ENCODE data around the gene MTUS2. TPM values are rescaled to one million over a fixed set of nuclear protein-coding genes. Genes with fewer than 3 reads are reported as not detected.
A peak's percentile ranks its signal among the peaks of the same experiment; 100 is the strongest.

Gene MTUS2
- total RNA-seq, 1 donor from 2014 or later = under 0.01 TPM

GRCh38 chr13:29501674-29502073 lies 681.5 kb downstream of the MTUS2 start:
- no peak for DNase-seq (ENCODE audit: low read depth, low spot score)

GRCh38 chr13:29502391-29503008 lies 682.4 kb downstream of the MTUS2 start:
- no peak for DNase-seq (ENCODE audit: low read depth, low spot score)

DNA sequence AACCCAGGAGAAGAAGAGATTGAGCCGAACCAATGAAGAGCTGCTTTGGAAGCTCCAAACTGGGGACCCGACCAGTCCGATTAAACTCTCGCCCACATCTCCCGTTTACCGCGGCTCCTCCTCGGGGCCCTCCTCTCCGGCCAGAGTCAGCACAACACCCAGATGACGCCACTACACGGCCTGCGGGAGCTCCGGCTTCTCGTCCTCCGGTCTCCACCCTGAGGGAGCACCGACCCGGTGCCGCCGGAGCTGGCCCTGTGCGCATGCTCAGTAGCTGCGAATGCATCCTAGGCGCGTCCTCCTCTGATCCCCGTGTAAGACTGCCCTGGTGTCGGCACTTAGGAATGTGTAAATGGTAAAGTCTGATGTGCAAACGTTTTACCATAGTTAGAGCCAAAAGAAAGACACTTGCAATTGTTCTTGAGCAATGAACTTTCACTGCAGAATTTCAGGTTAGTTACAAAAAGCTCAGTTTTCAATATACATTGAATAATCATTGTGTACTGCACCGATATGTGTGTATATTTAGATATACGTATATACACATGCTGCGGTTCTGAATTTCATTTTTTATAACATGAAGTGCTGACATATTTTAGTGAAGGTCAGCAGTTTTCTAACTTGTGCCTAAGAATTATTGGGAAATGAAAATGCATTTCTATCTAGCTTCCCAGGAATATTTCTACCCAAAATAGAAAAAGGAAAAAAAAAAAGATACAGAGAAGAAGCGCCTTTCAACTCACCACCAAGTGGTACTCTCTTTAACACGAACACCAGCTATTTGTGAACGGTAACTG lies 683.1 kb downstream of the MTUS2 start:
- DNase-seq (ENCODE audit: low read depth, low spot score) = no peak

DNA sequence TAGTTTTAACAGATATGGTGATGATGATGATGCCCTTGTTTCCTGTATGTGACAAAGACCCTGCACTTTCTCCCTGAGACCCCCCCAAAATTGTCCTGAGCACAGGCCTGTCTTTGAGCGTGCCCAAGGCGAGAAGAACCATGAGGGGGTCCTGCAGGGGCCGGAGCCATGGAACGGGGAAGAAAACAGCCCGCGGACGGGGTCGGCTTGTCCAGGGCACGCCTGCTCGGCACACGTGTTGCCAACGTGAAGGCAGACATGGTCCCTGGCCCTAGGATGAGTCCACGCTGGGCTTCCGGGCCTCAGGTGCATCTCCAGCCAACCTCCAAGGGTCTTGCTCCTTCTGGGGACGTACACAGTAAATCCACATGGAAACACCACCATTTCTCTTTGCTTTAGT lies 684.6 kb downstream of the MTUS2 start:
- no peak for DNase-seq (ENCODE audit: low read depth, low spot score)

- DNase-seq (ENCODE audit: low read depth, low spot score) = no peak
Observed at GRCh38 chr13:29505511-29505910, 685.4 kb downstream of the MTUS2 start.

DNA sequence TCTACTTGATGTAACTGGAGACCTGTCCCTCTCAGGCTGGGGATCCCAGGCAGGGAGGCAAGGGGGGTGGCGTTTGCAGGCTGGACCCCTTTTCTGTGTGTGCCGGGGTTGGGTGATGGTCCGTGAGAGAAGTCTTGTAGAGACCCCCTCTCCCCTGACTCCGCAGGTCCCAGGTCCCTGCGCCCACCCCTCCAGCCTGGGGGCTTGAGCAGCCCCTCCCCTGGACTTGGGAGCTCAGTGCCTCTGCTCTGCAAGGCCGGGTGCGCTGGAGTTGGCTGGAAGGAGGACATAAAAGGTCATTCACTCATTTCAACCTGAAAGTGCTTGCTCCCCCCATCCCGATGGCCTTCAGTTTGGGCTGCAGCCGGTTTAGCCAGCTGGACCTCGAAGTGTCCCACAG lies 685.8 kb downstream of the MTUS2 start:
- no peak for DNase-seq (ENCODE audit: low read depth, low spot score)

- DNase-seq (ENCODE audit: low read depth, low spot score) = no peak
Observed at GRCh38 chr13:29507356-29507755, 687.2 kb downstream of the MTUS2 start.

GRCh38 chr13:29508130-29508875 lies 688.2 kb downstream of the MTUS2 start:
- DNase-seq (ENCODE audit: low read depth, low spot score) = peak; percentile 48

DNA sequence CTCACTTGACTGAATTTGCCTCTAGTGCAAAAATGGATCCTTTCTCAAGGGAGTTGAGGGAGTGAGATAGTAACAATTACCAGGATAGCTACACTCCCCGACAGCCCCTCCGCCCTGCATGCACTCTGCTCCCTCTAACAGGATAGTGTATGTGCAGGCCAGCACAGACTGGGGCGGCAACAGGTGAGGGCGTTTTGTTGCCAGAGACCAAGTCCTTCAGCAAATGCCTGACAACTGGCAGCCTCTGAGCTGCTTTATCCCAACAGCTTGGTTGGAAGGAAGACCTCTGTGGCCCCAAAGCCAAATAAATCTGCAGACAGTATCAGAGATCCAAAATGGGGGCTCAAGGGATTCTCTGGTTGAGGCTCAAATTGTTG lies 688.7 kb downstream of the MTUS2 start:
- no peak for DNase-seq (ENCODE audit: low read depth, low spot score)

DNA sequence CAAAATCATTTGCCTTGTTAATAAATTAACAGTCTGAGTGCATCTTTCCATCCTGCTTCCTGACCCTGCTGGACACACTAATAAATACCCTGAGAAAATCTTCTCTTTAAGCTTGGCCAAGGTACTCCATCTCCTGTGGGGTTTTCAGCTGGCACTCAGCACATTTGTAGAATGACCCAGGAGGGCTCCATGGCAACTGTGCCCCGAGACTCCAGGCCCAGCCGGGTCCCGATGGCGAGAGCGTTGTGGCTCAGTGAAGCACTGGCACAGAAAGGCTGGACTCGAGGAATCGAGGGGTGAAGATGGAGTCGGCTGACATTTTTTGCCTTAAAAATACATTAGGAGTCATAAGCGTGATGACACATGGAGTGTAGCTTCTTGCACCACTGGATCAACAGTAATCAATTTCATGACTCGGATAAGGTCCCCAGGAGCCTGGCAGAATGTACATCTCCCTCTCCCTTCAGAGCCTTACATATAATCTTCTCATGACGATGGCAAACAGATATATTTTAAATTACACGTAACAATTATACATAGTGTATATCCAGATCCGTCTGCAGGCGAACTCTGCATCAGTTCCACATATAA lies 690.0 kb downstream of the MTUS2 start:
- DNase-seq (ENCODE audit: low read depth, low spot score) = no peak

DNA sequence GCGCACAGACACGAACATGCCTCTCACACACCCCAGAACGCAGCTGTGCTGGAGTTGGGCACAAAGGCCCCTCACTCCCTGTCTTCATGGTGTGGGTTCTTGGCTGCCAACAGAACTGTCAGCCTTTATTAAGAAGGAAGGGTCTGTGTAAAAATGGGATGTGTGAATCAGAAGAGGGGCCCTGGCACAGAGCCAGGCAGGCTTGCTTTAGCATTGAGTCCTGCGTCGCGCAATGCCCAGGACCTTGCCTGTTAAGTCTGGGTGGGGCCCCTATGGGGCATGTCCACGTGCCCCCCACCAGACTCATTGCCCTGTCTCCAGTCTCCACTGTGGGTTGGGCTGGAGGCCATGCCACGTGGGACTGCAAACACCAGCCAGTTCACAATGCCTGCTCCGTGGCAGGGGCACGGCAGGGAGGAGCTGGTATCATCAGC lies 690.5 kb downstream of the MTUS2 start:
- no peak for DNase-seq (ENCODE audit: low read depth, low spot score)

- no peak for DNase-seq (ENCODE audit: low read depth, low spot score)
Observed at GRCh38 chr13:29511106-29511796, 691.1 kb downstream of the MTUS2 start.

GRCh38 chr13:29511980-29512379 lies 691.8 kb downstream of the MTUS2 start:
- DNase-seq (ENCODE audit: low read depth, low spot score) = no peak

- no peak for DNase-seq (ENCODE audit: low read depth, low spot score)
Observed at GRCh38 chr13:29513002-29513980, 693.2 kb downstream of the MTUS2 start.

DNA sequence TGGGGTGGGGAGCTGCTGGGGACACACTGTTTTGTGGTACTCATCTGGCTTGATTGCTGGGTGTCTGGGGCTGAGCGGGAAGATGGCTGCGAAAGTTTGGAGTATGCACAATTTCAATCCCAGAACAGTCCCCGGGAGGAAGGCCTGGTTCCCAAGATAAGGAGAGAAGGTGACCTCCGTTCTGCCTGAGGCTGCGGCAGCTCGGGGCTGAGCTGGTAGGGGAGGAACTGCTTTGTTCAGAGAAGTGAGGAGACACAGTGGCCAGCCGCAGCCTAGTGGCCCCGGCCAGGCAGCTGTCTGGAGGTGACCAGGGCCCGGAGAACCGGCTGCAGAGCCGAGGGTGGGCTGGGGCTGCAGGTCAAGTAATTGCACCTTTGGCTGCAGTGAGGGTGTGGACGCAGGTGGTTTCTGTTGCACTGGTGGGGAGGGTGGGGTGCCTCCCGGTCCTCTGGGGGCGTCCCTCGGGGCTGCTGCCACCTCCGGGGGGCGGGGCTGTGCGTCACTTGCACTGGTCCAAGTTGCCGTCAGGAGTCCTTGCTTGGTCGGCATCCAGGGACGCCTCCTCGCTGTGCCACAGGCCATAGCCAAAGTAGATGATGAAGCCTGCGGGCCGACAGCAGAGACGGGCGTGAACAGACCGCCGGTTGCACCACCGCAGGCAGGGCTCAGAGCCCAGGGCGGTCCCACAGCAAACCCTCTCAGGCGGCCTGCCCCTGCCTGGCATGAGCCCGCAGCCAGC lies 694.0 kb downstream of the MTUS2 start:
- DNase-seq (ENCODE audit: low read depth, low spot score) = no peak

GRCh38 chr13:29514720-29515310 lies 694.7 kb downstream of the MTUS2 start:
- DNase-seq (ENCODE audit: low read depth, low spot score) = no peak

DNA sequence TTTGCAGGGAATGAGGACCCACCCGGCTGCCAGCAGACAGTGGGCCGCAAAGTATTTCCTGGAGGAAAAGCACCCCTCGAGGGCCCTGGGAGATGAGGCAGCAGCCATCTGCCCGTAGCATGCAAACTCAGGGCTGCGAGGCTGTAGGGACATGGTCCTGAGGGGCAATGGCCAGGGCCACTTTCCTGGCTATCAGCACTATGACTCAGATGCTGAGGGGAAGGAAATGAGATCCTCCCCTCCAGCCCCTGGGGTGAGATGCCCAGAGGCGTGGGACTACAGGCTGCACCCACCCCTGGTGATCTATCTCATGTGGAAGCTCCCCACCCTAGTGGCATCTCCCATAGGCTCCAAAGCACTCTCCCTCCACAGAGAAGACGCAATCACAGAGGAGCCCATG lies 695.2 kb downstream of the MTUS2 start:
- no peak for DNase-seq (ENCODE audit: low read depth, low spot score)

DNA sequence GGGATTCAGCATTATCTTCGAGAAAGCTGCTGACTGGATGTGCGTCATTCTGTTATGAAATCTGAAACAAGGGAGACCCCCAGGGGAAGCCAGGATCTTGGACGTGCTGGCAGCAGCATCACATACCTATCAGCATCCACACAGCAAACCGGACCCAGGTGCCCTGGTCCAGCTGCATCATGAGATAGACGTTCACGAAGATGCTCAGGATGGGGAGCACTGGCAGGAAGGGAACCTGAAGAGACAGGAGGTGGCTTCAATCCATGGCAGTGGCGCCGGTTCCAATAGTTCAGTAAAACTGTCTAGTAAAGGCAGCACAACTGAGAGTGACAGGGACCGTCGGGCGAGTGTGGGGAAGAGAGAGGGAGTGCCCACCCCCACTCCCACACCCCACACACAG lies 695.9 kb downstream of the MTUS2 start:
- no peak for DNase-seq (ENCODE audit: low read depth, low spot score)

GRCh38 chr13:29516880-29517279 lies 696.7 kb downstream of the MTUS2 start:
- DNase-seq (ENCODE audit: low read depth, low spot score) = no peak
